A673 (cell line): ENCODE data around the gene OR5P2.

Experiments
- CTCF ChIP-seq: fragments of 300-800, 200-600 bp; sonication (generic); conservative IDR thresholded peaks from 2 replicates; pipeline ENCODE4 v1.5.1; 2017; ENCODE audit warnings: low read depth, mild to moderate bottlenecking, antibody characterized with exemption, low read length, moderate library complexity, mixed read lengths
- EZH2 ChIP-seq: fragments of 200-600 bp; sonication (generic); IDR thresholded peaks from 2 replicates; pipeline ENCODE4 v1.6.1; 2017; ENCODE audit warnings: borderline replicate concordance, low read depth, mild to moderate bottlenecking, mixed read lengths, antibody characterized with exemption, low read length; ENCODE audit not compliant: poor library complexity, severe bottlenecking

- TF ChIP-seq CTCF (no peak), EZH2 (no peak)
These were observed 48.2 kb upstream of the OR5P2 start for GRCh38 chr11:7844986-7845385.
